Ectodermal cell (in vitro differentiated cells): ENCODE results near the gene SYNJ2.

Source experiments
- H3K27ac ChIP-seq: 2 replicates; pipeline ENCODE4 v1.7.0; 2013; ENCODE audit warnings: mild to moderate bottlenecking, low read depth, low read length; ENCODE audit not compliant: insufficient read depth, poor library complexity, severe bottlenecking
- H3K27me3 ChIP-seq: 2 replicates; pipeline ENCODE4 v1.7.0; 2013; ENCODE audit warnings: mild to moderate bottlenecking, low read length; ENCODE audit not compliant: insufficient read depth, control insufficient read depth, poor library complexity, severe bottlenecking
- H3K36me3 ChIP-seq: one replicate; pipeline ENCODE4 v1.7.0; 2013; ENCODE audit warnings: low read length; ENCODE audit not compliant: control insufficient read depth, insufficient read depth
- H3K4me1 ChIP-seq: one replicate; pipeline ENCODE4 v1.7.0; 2013; ENCODE audit warnings: low read length; ENCODE audit not compliant: control insufficient read depth, insufficient read depth
- H3K4me3 ChIP-seq: 2 replicates; pipeline ENCODE4 v1.7.0; 2013; ENCODE audit warnings: low read depth, low read length, control low read depth; ENCODE audit not compliant: insufficient read depth
- H3K9me3 ChIP-seq: 2 replicates; pipeline ENCODE4 v1.7.0; 2013; ENCODE audit warnings: mild to moderate bottlenecking, low read length, moderate library complexity; ENCODE audit not compliant: control insufficient read depth
- WGBS, 2 experiments: methylation state at CpG; one replicate each; pipeline ENCODE4 v1.1.7; 2013; ENCODE audit warnings: missing lambda C conversion rate in 2 of 2; 5-methylcytosine and 5-hydroxymethylcytosine counted together

The SYNJ2 gene

GRCh38 chr6:158028876-158029275 is 47.2 kb downstream of the SYNJ2 start:
- no peaks in the 10 kb centered on the region for H3K9me3 ChIP-seq
- no peak overlapping the region for H3K27ac ChIP-seq
- H3K4me3 ChIP-seq, result no peak overlapping the region
- peaks cover 19% of the 10 kb centered on the region for H3K4me1 ChIP-seq
- 93 to 96% methylated on average over 8 of the region's 8 CpGs for WGBS, 2 experiments
- H3K36me3 ChIP-seq, result no peaks in the 10 kb centered on the region
- H3K27me3 ChIP-seq, result no peaks in the 10 kb centered on the region

- 95 to 97% methylated on average over 10 of the region's 10 CpGs for WGBS, 2 experiments
- H3K4me3 ChIP-seq, result no peak overlapping the region
Observed at GRCh38 chr6:158029668-158030230, 48.1 kb downstream of the SYNJ2 start.

GRCh38 chr6:158030380-158031300 is 49.0 kb downstream of the SYNJ2 start:
- Histone ChIP-seq H3K27me3 (no peaks in the 10 kb centered on the region), H3K36me3 (no peaks in the 10 kb centered on the region), H3K4me3 (no peak overlapping the region), H3K27ac (no peak overlapping the region), H3K9me3 (no peaks in the 10 kb centered on the region), H3K4me1 (peaks cover 19% of the 10 kb centered on the region)
- WGBS, 2 experiments, result 92 to 93% methylated on average over 15 to 16 of the region's 16 CpGs

More at GRCh38 chr6:158029668-158030230, 48.1 kb downstream of the SYNJ2 start:
- no peak overlapping the region for H3K27ac ChIP-seq
- H3K4me1 ChIP-seq, result peaks cover 19% of the 10 kb centered on the region
- H3K36me3 ChIP-seq, result no peaks in the 10 kb centered on the region
- no peaks in the 10 kb centered on the region for H3K27me3 ChIP-seq
- H3K9me3 ChIP-seq, result no peaks in the 10 kb centered on the region

GRCh38 chr6:158031381-158032353 is 50.0 kb downstream of the SYNJ2 start:
- Histone ChIP-seq H3K27ac (no peak overlapping the region), H3K9me3 (no peaks in the 10 kb centered on the region), H3K4me1 (peaks cover 17% of the 10 kb centered on the region), H3K36me3 (no peaks in the 10 kb centered on the region), H3K4me3 (no peak overlapping the region), H3K27me3 (no peaks in the 10 kb centered on the region)
- WGBS, 2 experiments, result 68 to 76% methylated on average over 20 of the region's 20 CpGs

- WGBS, 2 experiments, result 96% methylated on average over 9 of the region's 9 CpGs
- H3K27ac ChIP-seq, result no peak overlapping the region
- H3K4me3 ChIP-seq, result no peak overlapping the region
- H3K9me3 ChIP-seq, result no peaks in the 10 kb centered on the region
- H3K27me3 ChIP-seq, result no peaks in the 10 kb centered on the region
- peaks cover 11% of the 10 kb centered on the region for H3K4me1 ChIP-seq
- H3K36me3 ChIP-seq, result no peaks in the 10 kb centered on the region
Observed at GRCh38 chr6:158032354-158032733, 50.7 kb downstream of the SYNJ2 start.

- Histone ChIP-seq H3K9me3 (no peaks in the 10 kb centered on the region), H3K27me3 (no peaks in the 10 kb centered on the region), H3K4me1 (peaks cover 11% of the 10 kb centered on the region), H3K4me3 (no peak overlapping the region), H3K36me3 (no peaks in the 10 kb centered on the region), H3K27ac (no peak overlapping the region)
- 96 to 97% methylated on average over 30 of the region's 30 CpGs for WGBS, 2 experiments
Observed at GRCh38 chr6:158033077-158033750, 51.6 kb downstream of the SYNJ2 start.

GRCh38 chr6:158033751-158034702 is 52.4 kb downstream of the SYNJ2 start:
- WGBS, 2 experiments, result 95% methylated on average over 14 of the region's 14 CpGs
- Histone ChIP-seq H3K4me1 (peaks cover 14% of the 10 kb centered on the region), H3K27ac (no peak overlapping the region), H3K4me3 (no peak overlapping the region), H3K36me3 (no peaks in the 10 kb centered on the region), H3K9me3 (no peaks in the 10 kb centered on the region), H3K27me3 (no peaks in the 10 kb centered on the region)

- 63 to 66% methylated on average over 3 of the region's 3 CpGs for WGBS, 2 experiments
- Histone ChIP-seq H3K36me3 (no peaks in the 10 kb centered on the region), H3K27me3 (no peaks in the 10 kb centered on the region), H3K9me3 (no peaks in the 10 kb centered on the region), H3K4me1 (peaks cover 19% of the 10 kb centered on the region), H3K4me3 (no peak overlapping the region), H3K27ac (no peak overlapping the region)
Observed at GRCh38 chr6:158036261-158036660, 54.6 kb downstream of the SYNJ2 start.

GRCh38 chr6:158037021-158037420 is 55.4 kb downstream of the SYNJ2 start:
- H3K27me3 ChIP-seq, result no peaks in the 10 kb centered on the region
- no peaks in the 10 kb centered on the region for H3K9me3 ChIP-seq
- WGBS, 2 experiments, result 94 to 96% methylated on average over 12 of the region's 12 CpGs
- no peaks in the 10 kb centered on the region for H3K36me3 ChIP-seq
- H3K27ac ChIP-seq, result no peak overlapping the region
- H3K4me1 ChIP-seq, result peaks cover 13% of the 10 kb centered on the region
- H3K4me3 ChIP-seq, result no peak overlapping the region
